ENCODE results near the gene PRDM8. TPM values are rescaled to one million over a fixed set of nuclear protein-coding genes. Genes with fewer than 3 reads are reported as not detected.

Gene PRDM8
- total RNA-seq, result 7.4 and 10.1 TPM in 2 replicates

DNA sequence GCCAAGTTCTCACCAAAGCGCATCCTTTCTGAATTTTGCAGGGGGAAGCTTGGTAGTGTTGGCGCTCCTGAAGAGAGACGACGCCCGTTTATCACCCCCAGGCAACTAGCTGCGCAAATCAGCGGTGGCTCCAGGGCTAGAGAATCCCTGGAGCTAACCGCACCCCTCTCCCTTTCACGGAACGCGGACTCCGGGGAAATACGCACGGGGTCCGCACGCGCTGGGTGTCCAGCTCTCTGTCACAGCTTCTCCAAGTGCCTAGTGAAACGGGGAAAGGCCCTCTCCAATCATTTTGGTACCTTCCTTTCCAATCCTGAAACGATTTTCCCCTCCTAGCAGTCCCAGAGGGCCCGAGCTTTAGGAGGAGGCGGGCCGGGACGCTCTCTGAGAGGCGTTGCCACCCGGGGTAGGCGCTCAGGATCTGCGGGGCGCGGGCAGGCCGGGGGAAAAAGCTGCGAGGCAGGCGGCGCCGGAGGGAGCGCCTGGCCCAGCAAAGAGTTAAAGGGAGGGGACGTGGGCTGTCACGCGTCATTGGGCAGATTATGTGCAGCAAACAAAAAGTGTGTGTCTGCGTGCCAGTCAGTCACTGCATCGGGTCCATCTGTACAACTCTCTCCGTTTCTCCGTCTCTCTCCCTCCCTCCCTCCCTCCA is at the start of gene PRDM8:
Gene PRDM8 (plus strand): TSS at position 582 of the 652 bp plus-strand sequence. CDS start 2,578 bp downstream, outside the sequence.

Other genes starting within 250 kb of the PRDM8 start
- 147 and 264 TPM in 2 replicates for gene ANTXR2, start 124.3 kb upstream of the PRDM8 start, total RNA-seq
- 4.4 and 12.6 TPM in 2 replicates for gene FGF5, start 69.2 kb downstream of the PRDM8 start, total RNA-seq
- 1.7 and 2.0 TPM in 2 replicates for gene CFAP299, start 138.2 kb downstream of the PRDM8 start, total RNA-seq